Hepatic stellate cell (primary cell): Measurements from ENCODE around the gene TRIO.
A peak's percentile ranks its signal among the peaks of the same experiment; 100 is the strongest.

Source experiments
- DNase-seq: peaks from one replicate; pipeline ENCODE4 v3.0.0; 2011; ENCODE audit warnings: low spot score

TRIO gene

GRCh38 chr5:14267166-14267838 is 124.2 kb downstream of the TRIO start:
- DNase-seq, result no peak

GRCh38 chr5:14267991-14268708 is 125.0 kb downstream of the TRIO start:
- DNase-seq, result peak; percentile 54

GRCh38 chr5:14268738-14269137 is 125.6 kb downstream of the TRIO start:
- DNase-seq, result no peak

GRCh38 chr5:14269395-14269794 is 126.3 kb downstream of the TRIO start:
- DNase-seq, result no peak

DNA sequence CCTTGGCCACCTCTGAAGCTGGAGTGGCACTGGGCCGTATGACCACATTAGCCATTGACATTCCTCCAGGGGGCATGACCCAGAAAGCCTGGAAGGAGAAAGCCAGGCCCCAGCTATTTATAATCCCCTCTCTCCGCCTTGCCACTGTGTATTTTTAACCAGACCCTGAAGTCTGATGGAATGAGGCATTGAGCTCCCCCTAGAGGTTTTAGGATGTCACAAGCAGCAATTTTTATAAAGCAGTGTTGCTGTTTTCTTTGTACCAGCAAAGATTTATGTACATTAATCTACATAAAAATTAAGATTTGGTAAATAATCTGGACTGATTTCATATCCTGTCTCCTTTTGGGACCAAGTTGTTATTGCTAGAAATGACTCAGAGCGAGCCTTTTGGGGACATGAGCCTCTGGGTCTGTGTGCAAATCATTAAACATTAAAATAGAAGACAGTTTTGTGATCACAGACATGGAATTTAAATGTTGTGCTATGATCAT is 127.1 kb downstream of the TRIO start:
- peak; percentile 64 for DNase-seq

DNA sequence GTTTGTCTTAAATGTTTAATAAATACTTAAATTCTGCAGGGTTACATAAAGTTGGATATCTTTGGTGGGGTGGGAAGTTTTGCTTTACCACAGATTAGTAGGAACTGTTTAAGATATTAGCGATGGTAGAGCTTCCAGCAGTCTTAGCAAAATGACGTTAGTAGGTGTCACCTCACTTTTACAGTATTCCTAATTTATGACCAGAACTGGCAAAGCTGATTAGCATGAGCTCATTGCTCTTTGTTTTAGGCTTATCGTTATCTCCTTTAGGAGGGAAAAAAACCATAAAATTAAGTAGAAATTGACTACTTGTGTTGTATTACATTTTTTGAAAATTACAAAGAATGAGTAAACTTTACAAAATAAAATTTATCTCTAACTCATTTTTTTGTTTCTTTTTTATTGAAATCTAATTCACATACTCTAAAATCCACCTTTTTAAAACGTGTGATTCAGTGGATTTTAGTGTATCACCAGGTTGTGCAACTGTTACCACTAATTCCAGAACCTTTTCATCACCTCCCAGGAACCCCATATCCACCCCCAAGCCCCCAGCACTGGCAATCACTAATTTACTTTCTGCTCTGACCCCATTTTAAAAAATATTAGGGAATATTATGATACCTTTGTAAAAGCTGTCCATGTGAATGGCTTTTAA is 129.5 kb downstream of the TRIO start:
- no peak for DNase-seq

- no peak for DNase-seq
Measured at GRCh38 chr5:14273207-14273767, 130.1 kb downstream of the TRIO start.

- DNase-seq, result no peak
Measured at GRCh38 chr5:14276380-14276779, 133.2 kb downstream of the TRIO start.

GRCh38 chr5:14277385-14278320 is 134.5 kb downstream of the TRIO start:
- no peak for DNase-seq

DNA sequence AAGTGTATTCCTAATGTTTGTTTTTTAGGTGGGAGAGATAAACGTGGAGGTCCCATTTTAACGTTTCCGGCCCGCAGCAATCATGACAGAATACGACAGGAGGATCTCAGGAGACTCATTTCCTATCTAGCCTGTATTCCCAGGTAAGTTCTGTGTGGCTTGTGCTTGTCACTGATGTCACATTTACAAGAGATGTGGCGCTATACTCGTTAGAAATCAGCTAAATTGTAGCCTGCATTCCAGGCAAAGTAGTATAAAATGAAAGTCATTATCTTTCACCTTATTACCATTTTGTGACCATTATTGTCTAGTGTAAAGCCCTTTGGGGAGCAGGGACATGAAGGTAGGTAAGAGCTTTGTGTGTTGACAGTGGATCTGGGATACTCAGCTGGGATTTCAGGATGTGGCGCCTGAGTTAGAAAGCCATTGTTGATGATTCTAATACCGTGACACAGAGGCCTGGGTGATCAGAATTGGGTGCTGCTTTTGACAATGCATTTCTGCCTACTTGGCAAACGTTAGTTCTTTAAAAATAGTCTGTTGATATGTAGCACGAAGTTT is 137.2 kb downstream of the TRIO start:
- no peak for DNase-seq

- no peak for DNase-seq
Measured at GRCh38 chr5:14281746-14282181, 138.6 kb downstream of the TRIO start.

GRCh38 chr5:14283139-14283538 is 140.0 kb downstream of the TRIO start:
- no peak for DNase-seq

DNA sequence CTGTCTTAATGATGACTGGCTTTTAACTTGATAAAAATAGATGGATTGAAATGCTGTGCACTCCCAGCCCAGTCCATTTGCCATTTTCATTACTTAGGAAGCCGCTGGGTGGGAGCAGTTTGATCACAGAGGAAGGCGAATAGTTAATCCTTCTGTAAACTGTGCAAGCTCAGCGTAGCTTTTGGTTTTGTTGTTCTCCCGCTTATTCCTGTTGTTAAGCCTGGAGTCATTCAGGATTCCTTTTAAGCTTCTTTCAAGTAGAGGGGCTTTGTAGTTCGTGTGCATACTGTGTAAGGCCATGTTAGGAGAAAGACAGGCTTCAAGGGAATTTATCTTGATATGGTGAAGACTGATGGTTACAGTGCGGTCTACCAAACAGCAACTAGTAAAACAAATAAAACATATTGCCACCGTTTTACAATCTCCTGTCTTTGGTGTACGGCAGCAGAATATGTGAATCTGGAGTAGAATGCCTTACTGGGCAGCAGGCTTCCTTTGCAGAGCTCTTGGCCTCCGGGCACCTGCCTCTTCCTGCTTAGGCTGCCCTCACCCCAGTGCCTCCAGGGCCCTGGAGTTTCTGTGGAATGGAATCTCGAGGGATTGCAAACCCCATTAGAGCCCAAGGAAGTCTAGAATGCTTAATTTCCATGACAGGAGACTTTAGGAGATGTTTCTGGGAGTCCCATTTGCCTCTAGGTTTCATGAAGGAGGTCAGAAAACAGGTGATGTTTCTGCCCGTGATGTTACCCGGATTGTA is 141.4 kb downstream of the TRIO start:
- no peak for DNase-seq

- no peak for DNase-seq
Measured at GRCh38 chr5:14286007-14286406, 142.9 kb downstream of the TRIO start.

- DNase-seq, result no peak
Measured at GRCh38 chr5:14286574-14287421, 143.7 kb downstream of the TRIO start.

GRCh38 chr5:14292766-14293658 is 149.9 kb downstream of the TRIO start:
- DNase-seq, result no peak

DNA sequence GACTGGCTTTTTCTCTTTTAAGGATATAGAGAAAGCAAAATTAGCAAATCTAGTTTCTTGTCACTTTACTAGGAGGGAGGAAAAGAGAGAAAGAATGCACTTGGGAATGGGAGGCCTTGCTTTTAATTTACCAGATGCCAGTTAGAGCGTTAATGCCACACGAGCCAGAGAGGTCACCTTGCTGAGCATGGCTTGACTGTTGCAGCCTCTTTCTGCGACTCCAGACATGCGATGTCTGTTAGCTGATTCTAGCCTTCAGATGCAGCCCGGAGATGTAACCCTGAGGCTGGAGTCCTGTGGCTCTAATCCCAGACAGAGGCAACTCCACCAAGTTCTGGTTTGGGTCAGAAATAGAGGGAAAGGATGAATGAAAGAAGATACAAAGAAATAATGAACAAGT is 152.5 kb downstream of the TRIO start:
- no peak for DNase-seq

- DNase-seq, result no peak
Measured at GRCh38 chr5:14296533-14297331, 153.6 kb downstream of the TRIO start.
